Neural cell (in vitro differentiated cells): ENCODE results near the gene CABP2. TPM values are rescaled to one million over a fixed set of nuclear protein-coding genes. Genes with fewer than 3 reads are reported as not detected.

Source experiments
- H2AFZ ChIP-seq: fragments of 200-600, 300-800 bp; sonication (generic), shearing (Covaris generic); 2 replicates; pipeline ENCODE4 v1.6.0; 2014; ENCODE audit warnings: low read depth, mild to moderate bottlenecking, antibody characterized with exemption, low read length, moderate library complexity
- H3F3A ChIP-seq: fragments of 200-600 bp; shearing (Covaris generic); 2 replicates; pipeline ENCODE4 v1.6.1; 2016; ENCODE audit warnings: mild to moderate bottlenecking, moderate library complexity, mixed read lengths, antibody characterized with exemption, low read length; ENCODE audit not compliant: insufficient read depth, poor library complexity, severe bottlenecking
- H3K27ac ChIP-seq: fragments of 200-600, 300-800 bp; sonication (generic), shearing (Covaris generic); 2 replicates; pipeline ENCODE4 v1.5.1; 2014; ENCODE audit warnings: mild to moderate bottlenecking, low read length, moderate library complexity
- H3K27me3 ChIP-seq: fragments of 300-800, 200-600 bp; sonication (generic), shearing (Covaris generic); 2 replicates; pipeline ENCODE4 v1.6.0; 2014; ENCODE audit warnings: mild to moderate bottlenecking, low read depth, low read length, moderate library complexity; ENCODE audit not compliant: insufficient read depth
- H3K36me3 ChIP-seq: fragments of 300-800, 200-600 bp; sonication (generic), shearing (Covaris generic); 2 replicates; pipeline ENCODE4 v1.5.1; 2014; ENCODE audit warnings: mild to moderate bottlenecking, antibody characterized with exemption, low read length, moderate library complexity; ENCODE audit not compliant: insufficient read depth
- H3K4me2 ChIP-seq: fragments of 300-800, 200-600 bp; sonication (generic), shearing (Covaris generic); 2 replicates; pipeline ENCODE4 v1.6.0; 2014; ENCODE audit warnings: mild to moderate bottlenecking, low read length
- H3K4me3 ChIP-seq: fragments of 300-800, 200-600 bp; sonication (generic), shearing (Covaris generic); 2 replicates; pipeline ENCODE4 v1.5.1; 2014; ENCODE audit warnings: mild to moderate bottlenecking, low read length, moderate library complexity
- H3K79me2 ChIP-seq: fragments of 200-600 bp; shearing (Covaris generic); replicated peaks from 2 replicates; pipeline ENCODE4 v1.6.0; 2014; ENCODE audit warnings: mild to moderate bottlenecking, low read length, moderate library complexity; ENCODE audit not compliant: insufficient read depth
- H3K9ac ChIP-seq: fragments of 300-800, 200-600 bp; sonication (generic), shearing (Covaris generic); 2 replicates; pipeline ENCODE4 v1.6.1; 2016; ENCODE audit warnings: mild to moderate bottlenecking, low read length, mixed read lengths
- H3K9me2 ChIP-seq: fragments of 200-600 bp; shearing (Covaris generic); 2 replicates; pipeline ENCODE4 v1.6.1; 2016; ENCODE audit warnings: mild to moderate bottlenecking, low read length, mixed read lengths; ENCODE audit not compliant: insufficient read depth
- H3K9me3 ChIP-seq: fragments of 200-600, 300-800 bp; sonication (generic), shearing (Covaris generic); 2 replicates; pipeline ENCODE4 v1.6.1; 2016; ENCODE audit warnings: mild to moderate bottlenecking, mixed run types, low read length, moderate library complexity, mixed read lengths
- H4K20me1 ChIP-seq: fragments of 200-600 bp; shearing (Covaris generic); 2 replicates; pipeline ENCODE4 v1.6.1; 2016; ENCODE audit warnings: mild to moderate bottlenecking, mixed run types; ENCODE audit not compliant: insufficient read depth
- EP300 ChIP-seq: fragments of 450-650 bp; conservative IDR thresholded peaks from 2 replicates; pipeline ENCODE4 v1.6.1; 2014; ENCODE audit warnings: antibody characterized with exemption, mild to moderate bottlenecking, moderate library complexity; ENCODE audit not compliant: poor library complexity, severe bottlenecking
- EZH2 ChIP-seq: fragments of 200-600, 300-800 bp; shearing (Covaris generic), sonication (generic); IDR thresholded peaks from 2 replicates; pipeline ENCODE4 v1.6.1; 2014; ENCODE audit warnings: antibody characterized with exemption, low read length, borderline replicate concordance, mild to moderate bottlenecking; ENCODE audit not compliant: insufficient read depth, poor library complexity, severe bottlenecking
- MXI1 ChIP-seq: fragments of 450-650 bp; conservative IDR thresholded peaks from 2 replicates; pipeline ENCODE4 v1.6.1; 2014; ENCODE audit warnings: antibody characterized with exemption, mild to moderate bottlenecking; ENCODE audit not compliant: poor library complexity, severe bottlenecking
- POLR2AphosphoS5 ChIP-seq: IDR thresholded peaks from 2 replicates; pipeline ENCODE4 v1.6.1; 2012
- RAD21 ChIP-seq: fragments of 450-650 bp; conservative IDR thresholded peaks from 2 replicates; pipeline ENCODE4 v1.6.1; 2014; ENCODE audit warnings: antibody characterized with exemption, mild to moderate bottlenecking, moderate library complexity
- REST ChIP-seq: IDR thresholded peaks from 2 replicates; pipeline ENCODE4 v1.6.1; 2012; ENCODE audit warnings: borderline replicate concordance
- SMC3 ChIP-seq: fragments of 450-650 bp; conservative IDR thresholded peaks from 2 replicates; pipeline ENCODE4 v1.6.1; 2014; ENCODE audit warnings: antibody characterized with exemption, mild to moderate bottlenecking, moderate library complexity; ENCODE audit not compliant: poor library complexity
- TAF1 ChIP-seq: IDR thresholded peaks from 2 replicates; pipeline ENCODE4 v1.6.1; 2012; ENCODE audit warnings: low read depth
- polyA plus RNA-seq: library from polyadenylated mRNA; depleted of rRNA; stranded (reverse); fragments of >200 nt; gene quantifications from 2 replicates; pipeline ENCODE4 v1.2.3, GENCODE V29; 2014
- TF ChIP-seq, protein P1 (sequence below): fragments of 450-650 bp; IDR thresholded peaks from 2 replicates; pipeline ENCODE4 v1.5.1; 2014; ENCODE audit warnings: antibody characterized with exemption, mild to moderate bottlenecking, moderate library complexity; ENCODE audit not compliant: poor library complexity, severe bottlenecking

Gene CABP2
- polyA plus RNA-seq, 1 donor from 2014 or later: not detected

- Histone ChIP-seq H3K79me2 (peaks cover 15% of the 10 kb centered on the region), H3K4me3 (no peak overlapping the region), H2AFZ (no peak overlapping the region), H3K9me3 (no peaks in the 10 kb centered on the region), H3K9ac (no peak overlapping the region), H3K27ac (no peak overlapping the region), H3K36me3 (no peaks in the 10 kb centered on the region), H3K4me2 (no peak overlapping the region), H4K20me1 (no peaks in the 10 kb centered on the region), H3F3A (no peaks in the 10 kb centered on the region), H3K9me2 (no peaks in the 10 kb centered on the region), H3K27me3 (no peaks in the 10 kb centered on the region)
- TF ChIP-seq REST (no peak), EZH2 (no peak), RAD21 (no peak), MXI1 (no peak), EP300 (no peak), POLR2AphosphoS5 (no peak), SMC3 (no peak), TAF1 (no peak)
- TF ChIP-seq, protein P1, sequence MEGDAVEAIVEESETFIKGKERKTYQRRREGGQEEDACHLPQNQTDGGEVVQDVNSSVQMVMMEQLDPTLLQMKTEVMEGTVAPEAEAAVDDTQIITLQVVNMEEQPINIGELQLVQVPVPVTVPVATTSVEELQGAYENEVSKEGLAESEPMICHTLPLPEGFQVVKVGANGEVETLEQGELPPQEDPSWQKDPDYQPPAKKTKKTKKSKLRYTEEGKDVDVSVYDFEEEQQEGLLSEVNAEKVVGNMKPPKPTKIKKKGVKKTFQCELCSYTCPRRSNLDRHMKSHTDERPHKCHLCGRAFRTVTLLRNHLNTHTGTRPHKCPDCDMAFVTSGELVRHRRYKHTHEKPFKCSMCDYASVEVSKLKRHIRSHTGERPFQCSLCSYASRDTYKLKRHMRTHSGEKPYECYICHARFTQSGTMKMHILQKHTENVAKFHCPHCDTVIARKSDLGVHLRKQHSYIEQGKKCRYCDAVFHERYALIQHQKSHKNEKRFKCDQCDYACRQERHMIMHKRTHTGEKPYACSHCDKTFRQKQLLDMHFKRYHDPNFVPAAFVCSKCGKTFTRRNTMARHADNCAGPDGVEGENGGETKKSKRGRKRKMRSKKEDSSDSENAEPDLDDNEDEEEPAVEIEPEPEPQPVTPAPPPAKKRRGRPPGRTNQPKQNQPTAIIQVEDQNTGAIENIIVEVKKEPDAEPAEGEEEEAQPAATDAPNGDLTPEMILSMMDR: no peak
These were observed 22.2 kb downstream of the CABP2 start for GRCh38 chr11:67500831-67501715.

- H3K4me3 ChIP-seq: no peak overlapping the region
- H3K9me3 ChIP-seq: no peaks in the 10 kb centered on the region
- H3F3A ChIP-seq: no peaks in the 10 kb centered on the region
- H3K79me2 ChIP-seq: peaks cover 15% of the 10 kb centered on the region
- no peak overlapping the region for H2AFZ ChIP-seq
- no peak overlapping the region for H3K4me2 ChIP-seq
- no peaks in the 10 kb centered on the region for H3K27me3 ChIP-seq
- no peak overlapping the region for H3K9ac ChIP-seq
- TF ChIP-seq REST (no peak), RAD21 (no peak), TAF1 (no peak), EZH2 (no peak), EP300 (no peak), MXI1 (no peak), POLR2AphosphoS5 (no peak), SMC3 (no peak)
- TF ChIP-seq, protein P1: no peak
- no peaks in the 10 kb centered on the region for H3K9me2 ChIP-seq
- no peaks in the 10 kb centered on the region for H3K36me3 ChIP-seq
- H4K20me1 ChIP-seq: no peaks in the 10 kb centered on the region
- no peak overlapping the region for H3K27ac ChIP-seq
These were observed 22.8 kb downstream of the CABP2 start for GRCh38 chr11:67500484-67500821.
